Caco-2 (cell line): Measurements from ENCODE around the gene LRMDA. TPM values are rescaled to one million over a fixed set of nuclear protein-coding genes. Genes with fewer than 3 reads are reported as not detected.

Experiments used
- BruUV-seq: library from RNA; stranded (reverse); fragments of 400-500 nt; replicated peaks from 2 replicates; lab custom pipeline; 2021; lab: Mats Ljungman, UMichigan
- CTCF ChIA-PET: fragments of 300-600 bp; sonication (Branson Sonifier 250); formaldehyde crosslinking; loops from one replicate; lab custom pipeline; 2022; ENCODE audit warnings: antibody characterized with exemption; lab: Charles Lee
- POLR2A ChIA-PET: fragments of 300-600 bp; sonication (Branson Sonifier 250); formaldehyde crosslinking; loops from one replicate; lab custom pipeline; 2022; ENCODE audit warnings: antibody characterized with exemption; lab: Charles Lee
- DNase-seq, 2 experiments: peaks; one replicate each; pipeline versions ENCODE4 v3.0.0 to v3.0.0-alpha.2; 2020 to 2022
- H3K27me3 ChIP-seq: replicated peaks from 2 replicates; pipeline ENCODE4 v1.6.0; 2011; ENCODE audit warnings: low read length; ENCODE audit not compliant: control insufficient read depth, insufficient read depth
- H3K36me3 ChIP-seq: 2 replicates; pipeline ENCODE4 v1.5.1; 2011; ENCODE audit warnings: low read length; ENCODE audit not compliant: control insufficient read depth, insufficient read depth
- H3K4me1 ChIP-seq: fragments of 250-450 bp; sonication (Bioruptor Pico); 2 replicates; pipeline ENCODE4 v1.5.1; 2020; ENCODE audit warnings: mild to moderate bottlenecking
- H3K4me3 ChIP-seq: 2 replicates; pipeline ENCODE4 v1.5.1; 2011; ENCODE audit warnings: low read depth, mild to moderate bottlenecking, control low read depth, low read length
- H3K9me3 ChIP-seq: fragments of 250-450 bp; sonication (Bioruptor Pico); 2 replicates; pipeline ENCODE4 v1.5.1; 2020; ENCODE audit warnings: mild to moderate bottlenecking, moderate library complexity
- H3K27ac Mint-ChIP-seq: one replicate; pipeline ENCODE4 v1.8.0; 2022; ENCODE audit warnings: mixed read lengths; ENCODE audit not compliant: unreplicated experiment
- H3K27me3 Mint-ChIP-seq: one replicate; pipeline ENCODE4 v1.8.0; 2022; ENCODE audit warnings: mixed read lengths; ENCODE audit not compliant: insufficient read depth, unreplicated experiment
- H3K36me3 Mint-ChIP-seq: one replicate; pipeline ENCODE4 v1.8.0; 2022; ENCODE audit warnings: mild to moderate bottlenecking, mixed read lengths; ENCODE audit not compliant: insufficient read depth, unreplicated experiment
- H3K4me1 Mint-ChIP-seq: one replicate; pipeline ENCODE4 v1.8.0; 2022; ENCODE audit warnings: low read depth, mixed read lengths; ENCODE audit not compliant: unreplicated experiment
- H3K4me3 Mint-ChIP-seq: one replicate; pipeline ENCODE4 v1.8.0; 2022; ENCODE audit warnings: mild to moderate bottlenecking, moderate library complexity, mixed read lengths; ENCODE audit not compliant: unreplicated experiment
- H3K9me3 Mint-ChIP-seq: one replicate; pipeline ENCODE4 v1.8.0; 2022; ENCODE audit warnings: mixed read lengths; ENCODE audit not compliant: unreplicated experiment
- CTCF ChIP-seq, 2 experiments: fragments of 200-600 bp in 1 of 2; IDR thresholded peaks; 1 replicate in 1 of 2; 2 replicates in 1 of 2; pipeline versions ENCODE4 v1.5.1 to v1.8.0; 2011 to 2022; ENCODE audit warnings: antibody characterized with exemption in 1 of 2, control low read depth in 1 of 2, inconsistent platforms in 1 of 2, low read depth in 1 of 2, low read length in 1 of 2, mild to moderate bottlenecking in 1 of 2, moderate library complexity in 1 of 2; ENCODE audit not compliant: insufficient read depth in 1 of 2, severe bottlenecking in 1 of 2, unreplicated experiment in 1 of 2
- intact Hi-C: fragments of 100-400 bp; cut with micrococcal nuclease; formaldehyde crosslinking; loops from one replicate; pipeline ENCODE4 v1.10.0; 2022; ENCODE audit not compliant: unreplicated experiment
- total RNA-seq: library from RNA; stranded (reverse); gene quantifications from 2 replicates; pipeline ENCODE4 v1.2.3, GENCODE V29; 2022

LRMDA gene
- total RNA-seq, 1 experiment from 2014 or later = 18.5 TPM

- H3K4me3 Mint-ChIP-seq = no peak overlapping the region
- intact Hi-C loops = no loop called here
- no peaks in the 10 kb centered on the region for H3K36me3 Mint-ChIP-seq
- H3K36me3 ChIP-seq = no peaks in the 10 kb centered on the region
- CTCF ChIA-PET = no interaction called here
- DNase-seq = no peak
- H3K4me1 Mint-ChIP-seq = no peaks in the 10 kb centered on the region
- no peaks in the 10 kb centered on the region for H3K9me3 ChIP-seq
- no peak overlapping the region for H3K4me3 ChIP-seq
- no peaks in the 10 kb centered on the region for H3K9me3 Mint-ChIP-seq
- no peaks in the 10 kb centered on the region for H3K4me1 ChIP-seq
- BruUV-seq = no TSS peak
- H3K27me3 Mint-ChIP-seq = no peaks in the 10 kb centered on the region
- POLR2A ChIA-PET = no interaction called here
- TF ChIP-seq CTCF (IDR thresholded peaks at IDR 0.05; ENCODE audit: insufficient read depth in 1 of 2, low read depth in 1 of 2, low read length in 1 of 2, severe bottlenecking in 1 of 2, unreplicated experiment in 1 of 2) = no peak
- no peaks in the 10 kb centered on the region for H3K27me3 ChIP-seq
- H3K27ac Mint-ChIP-seq = no peak overlapping the region
These were observed 540.2 kb downstream of the LRMDA start for GRCh38 chr10:75971402-75972211.

DNA sequence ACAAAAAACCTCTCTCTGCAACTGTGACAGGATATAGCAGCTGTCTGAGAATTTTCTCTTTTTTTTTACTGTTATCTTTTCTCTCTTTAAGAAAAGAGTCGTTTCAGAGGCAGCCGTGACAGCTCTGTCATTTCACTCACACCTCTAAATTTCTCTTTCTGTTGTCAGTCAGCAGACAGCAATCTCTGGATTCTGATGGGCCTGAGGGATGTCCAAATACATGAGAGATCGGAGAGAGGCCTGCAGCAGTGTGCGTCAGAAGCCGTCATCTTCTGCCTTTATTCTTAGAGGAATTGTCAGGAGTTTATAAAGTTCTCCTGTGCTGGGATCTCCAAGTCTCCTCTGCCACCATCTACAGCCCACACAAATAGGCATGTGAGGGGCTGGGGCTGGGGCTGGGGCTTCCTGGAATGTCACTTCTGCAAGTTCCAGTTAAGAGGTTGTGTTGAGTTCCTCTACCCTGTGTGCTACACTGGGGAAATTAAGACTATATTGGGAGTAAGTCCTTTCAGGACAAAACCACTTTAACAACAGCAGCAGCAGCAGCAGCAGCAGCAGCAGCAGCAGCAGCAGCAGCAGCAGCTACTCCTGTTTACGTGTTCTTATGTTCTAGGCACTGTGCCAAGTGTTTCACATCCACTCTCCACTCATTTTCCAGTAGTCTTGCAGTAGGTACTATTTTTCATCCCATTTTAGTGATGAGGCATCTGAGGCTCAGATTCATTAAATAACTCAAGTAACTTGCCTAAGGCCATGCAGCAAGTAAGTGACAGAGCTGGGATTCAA is 541.3 kb downstream of the LRMDA start:
- Histone ChIP-seq H3K27me3 (no peaks in the 10 kb centered on the region), H3K36me3 (no peaks in the 10 kb centered on the region), H3K9me3 (no peaks in the 10 kb centered on the region), H3K4me1 (peaks cover under 1% of the 10 kb centered on the region; the same call in 1 of the 2 replicates), H3K4me3 (no peak overlapping the region)
- Mint-ChIP-seq H3K4me3 (no peak overlapping the region), H3K27ac (no peak overlapping the region), H3K4me1 (peaks cover 2% of the 10 kb centered on the region), H3K27me3 (no peaks in the 10 kb centered on the region), H3K36me3 (no peaks in the 10 kb centered on the region), H3K9me3 (no peaks in the 10 kb centered on the region)
- intact Hi-C loops = no loop called here
- DNase-seq = no peak
- no peak for TF ChIP-seq CTCF (IDR thresholded peaks at IDR 0.05; ENCODE audit: insufficient read depth in 1 of 2, low read depth in 1 of 2, low read length in 1 of 2, severe bottlenecking in 1 of 2, unreplicated experiment in 1 of 2)
- BruUV-seq = no TSS peak
- CTCF ChIA-PET = no interaction called here
- POLR2A ChIA-PET = no interaction called here

DNA sequence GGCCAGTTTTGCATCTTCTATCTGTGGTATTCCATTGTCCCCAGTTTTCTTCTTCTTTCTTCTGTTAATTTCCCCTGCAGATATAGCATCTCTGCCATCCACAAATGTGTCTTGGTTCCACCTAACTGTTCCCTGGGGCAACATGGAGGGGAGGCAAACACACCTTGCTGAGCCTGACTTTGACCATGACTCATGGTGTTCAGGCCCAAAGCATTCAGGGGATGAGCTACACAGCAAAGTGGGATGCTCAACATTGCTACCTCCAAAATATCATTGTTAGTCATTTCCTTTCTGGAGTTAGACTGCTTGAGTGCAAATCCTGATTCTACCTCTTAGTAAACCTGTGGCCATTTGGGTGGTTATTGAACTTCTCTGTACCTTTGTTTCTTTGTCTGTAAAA is 542.7 kb downstream of the LRMDA start:
- no peak for DNase-seq
- ChIA-PET CTCF (no interaction called here), POLR2A (no interaction called here)
- Histone ChIP-seq H3K4me3 (no peak overlapping the region), H3K27me3 (no peaks in the 10 kb centered on the region), H3K36me3 (no peaks in the 10 kb centered on the region), H3K9me3 (no peaks in the 10 kb centered on the region), H3K4me1 (peaks cover 7% of the 10 kb centered on the region)
- H3K27me3 Mint-ChIP-seq = no peaks in the 10 kb centered on the region
- TF ChIP-seq CTCF (IDR thresholded peaks at IDR 0.05; ENCODE audit: insufficient read depth in 1 of 2, low read depth in 1 of 2, low read length in 1 of 2, severe bottlenecking in 1 of 2, unreplicated experiment in 1 of 2) = no peak
- no peaks in the 10 kb centered on the region for H3K36me3 Mint-ChIP-seq
- H3K4me3 Mint-ChIP-seq = no peak overlapping the region
- BruUV-seq = no TSS peak
- peaks cover 8% of the 10 kb centered on the region for H3K4me1 Mint-ChIP-seq
- no peaks in the 10 kb centered on the region for H3K9me3 Mint-ChIP-seq
- intact Hi-C loops = no loop called here
- H3K27ac Mint-ChIP-seq = no peak overlapping the region
